Loucy (cell line): ENCODE measurements around the gene THTPA.

Source experiments
- H2AFZ ChIP-seq: fragments of 200-600 bp; sonication (generic); 2 replicates; pipeline ENCODE4 v1.6.0; 2016; ENCODE audit warnings: antibody characterized with exemption, mild to moderate bottlenecking, low read length, moderate library complexity
- H3F3A ChIP-seq: fragments of 200-600 bp; 2 replicates; pipeline ENCODE4 v1.6.0; 2016; ENCODE audit warnings: antibody characterized with exemption, low read depth, mild to moderate bottlenecking
- H3K27me3 ChIP-seq: fragments of 200-600 bp; sonication (generic); 2 replicates; pipeline ENCODE4 v1.6.1; 2014; ENCODE audit warnings: low read length, mild to moderate bottlenecking; ENCODE audit not compliant: insufficient read depth, poor library complexity, severe bottlenecking
- H3K36me3 ChIP-seq: fragments of 200-600 bp; sonication (generic); 2 replicates; pipeline ENCODE4 v1.6.1; 2016; ENCODE audit warnings: low read length; ENCODE audit not compliant: insufficient read depth
- H3K4me1 ChIP-seq: fragments of 200-600 bp; sonication (generic); 2 replicates; pipeline ENCODE4 v1.5.1; 2014; ENCODE audit warnings: low read length, mild to moderate bottlenecking; ENCODE audit not compliant: insufficient read depth, poor library complexity, severe bottlenecking
- H3K4me2 ChIP-seq: fragments of 200-600 bp; sonication (generic); 2 replicates; pipeline ENCODE4 v1.6.0; 2014; ENCODE audit warnings: antibody characterized with exemption, low read length, low read depth, mild to moderate bottlenecking; ENCODE audit not compliant: poor library complexity, severe bottlenecking
- H3K4me3 ChIP-seq: fragments of 200-600 bp; sonication (generic); 2 replicates; pipeline ENCODE4 v1.5.1; 2014; ENCODE audit warnings: low read length, mild to moderate bottlenecking, mixed read lengths; ENCODE audit not compliant: poor library complexity, severe bottlenecking
- H3K79me2 ChIP-seq: fragments of 200-600 bp; sonication (generic); 2 replicates; pipeline ENCODE4 v1.6.1; 2014; ENCODE audit warnings: low read length; ENCODE audit not compliant: insufficient read depth
- H3K9ac ChIP-seq: fragments of 200-600 bp; sonication (generic); 2 replicates; pipeline ENCODE4 v1.6.0; 2014; ENCODE audit warnings: mild to moderate bottlenecking, low read depth, low read length, moderate library complexity; ENCODE audit not compliant: poor library complexity, severe bottlenecking
- H3K9me2 ChIP-seq: fragments of 200-600 bp; sonication (generic); replicated peaks from 2 replicates; pipeline ENCODE4 v1.6.1; 2016; ENCODE audit warnings: low read depth, low read length, mixed read lengths
- H3K9me3 ChIP-seq: fragments of 200-600 bp; sonication (generic); 2 replicates; pipeline ENCODE4 v1.6.1; 2014; ENCODE audit warnings: mild to moderate bottlenecking, antibody characterized with exemption, low read length, low read depth; ENCODE audit not compliant: insufficient read depth
- H4K20me1 ChIP-seq: fragments of 200-600 bp; sonication (generic); 2 replicates; pipeline ENCODE4 v1.6.0; 2014; ENCODE audit warnings: antibody characterized with exemption, low read length, mild to moderate bottlenecking; ENCODE audit not compliant: insufficient read depth, poor library complexity, severe bottlenecking
- CTCF ChIP-seq: fragments of 200-600 bp; sonication (generic); conservative IDR thresholded peaks from 2 replicates; pipeline ENCODE4 v1.5.1; 2014; ENCODE audit warnings: mild to moderate bottlenecking, antibody characterized with exemption, low read length
- EZH2phosphoT487 ChIP-seq: fragments of 200-600 bp; IDR thresholded peaks from 2 replicates; pipeline ENCODE4 v1.6.1; 2018; ENCODE audit warnings: antibody characterized with exemption, mild to moderate bottlenecking, moderate library complexity, borderline replicate concordance

Gene THTPA

GRCh38 chr14:23573384-23574015 is 17.4 kb downstream of the THTPA start:
- no peaks in the 10 kb centered on the region for H3K36me3 ChIP-seq
- H3F3A ChIP-seq, result peaks cover 8% of the 10 kb centered on the region; the same call in 1 of the 2 replicates
- no peaks in the 10 kb centered on the region for H3K9me3 ChIP-seq
- no peak overlapping the region for H3K4me2 ChIP-seq
- H3K9me2 ChIP-seq, result no peaks in the 10 kb centered on the region
- H3K4me3 ChIP-seq, result no peak overlapping the region
- H3K4me1 ChIP-seq, result peaks cover 24% of the 10 kb centered on the region
- no peaks in the 10 kb centered on the region for H3K27me3 ChIP-seq
- H4K20me1 ChIP-seq, result no peaks in the 10 kb centered on the region
- peak overlapping the region; percentile 57; the same call in 1 of the 2 replicates for H2AFZ ChIP-seq
- peaks cover 1% of the 10 kb centered on the region; the same call in 1 of the 2 replicates for H3K79me2 ChIP-seq
- TF ChIP-seq CTCF (no peak), EZH2phosphoT487 (no peak)
- H3K9ac ChIP-seq, result no peak overlapping the region

- Histone ChIP-seq H3K4me3 (no peak overlapping the region), H3F3A (no peaks in the 10 kb centered on the region), H3K36me3 (no peaks in the 10 kb centered on the region), H3K79me2 (no peaks in the 10 kb centered on the region), H2AFZ (no peak overlapping the region), H3K27me3 (no peaks in the 10 kb centered on the region), H3K9me3 (no peaks in the 10 kb centered on the region), H3K9ac (no peak overlapping the region), H3K4me1 (peaks cover 9% of the 10 kb centered on the region), H4K20me1 (no peaks in the 10 kb centered on the region), H3K4me2 (no peak overlapping the region), H3K9me2 (no peaks in the 10 kb centered on the region)
- no peak for TF ChIP-seq EZH2phosphoT487
- no peak for TF ChIP-seq CTCF
Observed at GRCh38 chr14:23577004-23577681, 21.1 kb downstream of the THTPA start.

- Histone ChIP-seq H3F3A (no peaks in the 10 kb centered on the region), H3K4me2 (no peak overlapping the region), H2AFZ (no peak overlapping the region), H3K36me3 (no peaks in the 10 kb centered on the region), H3K4me1 (peaks cover 3% of the 10 kb centered on the region), H3K9ac (no peak overlapping the region), H4K20me1 (no peaks in the 10 kb centered on the region), H3K4me3 (no peak overlapping the region), H3K9me3 (no peaks in the 10 kb centered on the region), H3K79me2 (no peaks in the 10 kb centered on the region), H3K9me2 (no peaks in the 10 kb centered on the region), H3K27me3 (no peaks in the 10 kb centered on the region)
- TF ChIP-seq EZH2phosphoT487, result no peak
- TF ChIP-seq CTCF, result no peak
Observed at GRCh38 chr14:23577710-23578392, 21.8 kb downstream of the THTPA start.
